GM12891 (cell line): ENCODE results near the gene HBZ. TPM values are rescaled to one million over a fixed set of nuclear protein-coding genes. Genes with fewer than 3 reads are reported as not detected.

ENCODE experiments used
- DNase-seq: peaks from one replicate; pipeline ENCODE4 v3.0.0; 2011; ENCODE audit warnings: low spot score; ENCODE audit not compliant: insufficient read length
- FAIRE-seq: peaks from 2 replicates; lab custom pipeline; 2011; peaks lifted over from hg19 to GRCh38; lab: Jason Lieb, UNC
- PAX5 ChIP-seq: IDR thresholded peaks from 2 replicates; pipeline ENCODE4 v1.6.1; 2011; ENCODE audit warnings: low read length, moderate library complexity, mild to moderate bottlenecking; ENCODE audit not compliant: insufficient read depth, severe bottlenecking
- POLR2A ChIP-seq: IDR thresholded peaks from 2 replicates; pipeline ENCODE4 v1.6.1; 2011; ENCODE audit warnings: low read depth, low read length, control low read depth
- POLR2AphosphoS5 ChIP-seq: IDR thresholded peaks from 2 replicates; pipeline ENCODE4 v1.6.1; 2011; ENCODE audit warnings: low read depth, low read length, control low read depth
- POU2F2 ChIP-seq: IDR thresholded peaks from 2 replicates; pipeline ENCODE4 v1.6.1; 2011; ENCODE audit warnings: low read depth, mild to moderate bottlenecking, control low read depth, low read length, moderate library complexity
- SPI1 ChIP-seq: IDR thresholded peaks from 2 replicates; pipeline ENCODE4 v1.6.1; 2011; ENCODE audit warnings: low read depth, low read length, control low read depth
- TAF1 ChIP-seq: IDR thresholded peaks from 2 replicates; pipeline ENCODE4 v1.6.1; 2011; ENCODE audit warnings: low read depth, low read length, control low read depth
- polyA plus RNA-seq: library from polyadenylated mRNA; unstranded; fragments of >200 nt; gene quantifications from one replicate; pipeline ENCODE4 v1.2.1, GENCODE V29; 2012; ENCODE audit warnings: low read depth, missing spikeins, inconsistent platforms; ENCODE audit not compliant: missing spikeins

Gene HBZ
- not detected for polyA plus RNA-seq

- no peak for DNase-seq
- no peak for FAIRE-seq
- TF ChIP-seq SPI1 (no peak), PAX5 (no peak), POLR2A (no peak), TAF1 (no peak), POU2F2 (no peak), POLR2AphosphoS5 (no peak)
Measured at GRCh38 chr16:152141-153128, at the start of gene HBZ. TSS of gene HBZ (plus strand) at chr16:152644. CDS start at chr16:152910, 266 bp downstream.

GRCh38 chr16:104355-104754 lies 48.1 kb upstream of the HBZ start:
- DNase-seq (no peak), FAIRE-seq (no peak)
- TF ChIP-seq POLR2AphosphoS5, result no peak

GRCh38 chr16:104928-105327 lies 47.5 kb upstream of the HBZ start:
- FAIRE-seq (no peak), DNase-seq (no peak)
- TF ChIP-seq PAX5 (no peak), POU2F2 (no peak), POLR2A (no peak), POLR2AphosphoS5 (no peak), TAF1 (no peak)

GRCh38 chr16:105521-105920 lies 46.9 kb upstream of the HBZ start:
- FAIRE-seq, result no peak
- DNase-seq, result no peak
- TF ChIP-seq POLR2A (no peak), TAF1 (no peak), PAX5 (no peak), SPI1 (no peak), POLR2AphosphoS5 (no peak), POU2F2 (no peak)

GRCh38 chr16:106623-107324 lies 45.7 kb upstream of the HBZ start:
- TF ChIP-seq POU2F2, result no peak
- TF ChIP-seq POLR2AphosphoS5, result no peak
- TF ChIP-seq TAF1, result no peak
- TF ChIP-seq PAX5, result no peak
- no peak for TF ChIP-seq SPI1
- no peak for TF ChIP-seq POLR2A

GRCh38 chr16:112153-112840 lies 40.1 kb upstream of the HBZ start:
- FAIRE-seq, result no peak
- TF ChIP-seq TAF1 (no peak), POU2F2 (no peak), POLR2A (no peak), SPI1 (no peak), POLR2AphosphoS5 (no peak)
- DNase-seq, result no peak

More at GRCh38 chr16:106623-107324, 45.7 kb upstream of the HBZ start:
- FAIRE-seq, result peak; percentile 70
- no peak for DNase-seq

GRCh38 chr16:114327-114726 lies 38.1 kb upstream of the HBZ start:
- no peak for FAIRE-seq
- TF ChIP-seq POU2F2, result no peak
- no peak for TF ChIP-seq POLR2AphosphoS5
- TF ChIP-seq POLR2A, result no peak
- TF ChIP-seq PAX5, result no peak
- no peak for TF ChIP-seq SPI1
- TF ChIP-seq TAF1, result no peak
- no peak for DNase-seq

GRCh38 chr16:116015-116414 lies 36.4 kb upstream of the HBZ start:
- DNase-seq, result no peak
- FAIRE-seq, result no peak
- no peak for TF ChIP-seq TAF1
- no peak for TF ChIP-seq SPI1
- TF ChIP-seq POU2F2, result no peak
- TF ChIP-seq POLR2A, result no peak
- TF ChIP-seq PAX5, result no peak
- no peak for TF ChIP-seq POLR2AphosphoS5

- TF ChIP-seq POLR2AphosphoS5 (no peak), SPI1 (no peak), TAF1 (no peak), POU2F2 (no peak), PAX5 (no peak), POLR2A (no peak)
- peak; percentile 5 for FAIRE-seq
- DNase-seq, result peak; percentile 65
Measured at GRCh38 chr16:117379-118365, 34.8 kb upstream of the HBZ start.
